HG03565 (cell line): ENCODE measurements around the gene KIF25.

Source experiments
- ATAC-seq: cut with Tn5 transposase; IDR thresholded peaks from one replicate; pipeline ENCODE4 v1.9.1; 2021; ENCODE audit warnings: mild to moderate bottlenecking, moderate library complexity; ENCODE audit not compliant: unreplicated experiment

KIF25 gene

GRCh38 chr6:168084465-168085160, 87.1 kb downstream of the KIF25 start:
- ATAC-seq: no peak

- no peak for ATAC-seq
Observed at GRCh38 chr6:168086066-168086465, 88.6 kb downstream of the KIF25 start.

GRCh38 chr6:168086616-168087015, 89.1 kb downstream of the KIF25 start:
- no peak for ATAC-seq

- ATAC-seq: no peak
Observed at GRCh38 chr6:168087436-168088160, 90.1 kb downstream of the KIF25 start.

- no peak for ATAC-seq
Observed at GRCh38 chr6:168088161-168089053, 90.9 kb downstream of the KIF25 start.

GRCh38 chr6:168089186-168090063, 92.0 kb downstream of the KIF25 start:
- no peak for ATAC-seq

- ATAC-seq: no peak
Observed at GRCh38 chr6:168090064-168090690, 92.7 kb downstream of the KIF25 start.

GRCh38 chr6:168090706-168091105, 93.2 kb downstream of the KIF25 start:
- ATAC-seq: no peak

- no peak for ATAC-seq
Observed at GRCh38 chr6:168091381-168092264, 94.2 kb downstream of the KIF25 start.

GRCh38 chr6:168092541-168092940, 95.1 kb downstream of the KIF25 start:
- ATAC-seq: no peak

GRCh38 chr6:168093071-168093505, 95.6 kb downstream of the KIF25 start:
- no peak for ATAC-seq

GRCh38 chr6:168093634-168094033, 96.2 kb downstream of the KIF25 start:
- ATAC-seq: no peak
